ENCODE measurements around the gene UBAP2L. TPM values are rescaled to one million over a fixed set of nuclear protein-coding genes. Genes with fewer than 3 reads are reported as not detected.
A peak's percentile ranks its signal among the peaks of the same experiment; 100 is the strongest.

The UBAP2L gene
- total and polyA plus RNA-seq, 2 experiments from 2014 or later = 98.5 to 157 TPM

DNA sequence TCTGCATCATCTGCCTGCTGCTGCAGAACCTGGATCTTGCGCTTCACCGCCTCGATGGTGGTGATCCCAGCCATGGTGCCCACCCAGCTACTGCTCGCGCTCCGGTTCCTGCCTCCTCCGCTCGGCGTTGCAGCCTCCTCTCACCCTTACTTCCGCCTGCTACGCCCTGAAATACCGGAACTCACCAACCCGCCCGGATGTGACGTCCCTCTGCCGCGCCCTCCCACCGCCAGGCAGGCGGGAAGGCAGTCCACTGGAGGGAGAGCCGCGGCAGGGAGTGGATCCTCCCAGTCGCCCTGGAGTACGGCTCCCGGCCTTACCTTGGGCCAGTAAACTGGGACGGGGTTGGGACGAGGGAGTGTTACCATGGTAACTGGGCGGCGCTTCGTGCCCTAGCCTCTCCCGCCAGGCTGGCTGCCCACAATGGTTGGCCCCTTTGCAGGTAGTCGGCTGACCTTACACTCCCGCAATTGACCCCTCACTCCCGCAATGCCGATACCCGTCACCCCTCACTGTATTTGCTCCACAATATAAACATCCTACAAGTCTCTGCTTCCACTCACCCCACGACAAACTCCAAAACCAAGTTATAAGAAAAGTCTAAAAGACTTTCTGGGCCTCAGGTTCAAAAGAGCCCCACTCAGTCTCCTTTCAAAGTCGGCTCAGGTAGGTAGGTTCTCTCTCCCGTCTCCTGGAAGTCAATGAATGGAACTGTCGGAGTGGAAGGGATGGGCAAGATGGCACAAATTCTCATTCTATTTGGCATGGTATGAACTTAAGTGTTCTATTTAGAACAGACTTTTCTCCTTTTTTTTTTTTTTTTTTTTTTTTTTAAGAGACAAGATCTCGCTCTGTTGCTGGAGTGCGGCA lies 37.5 kb upstream of the UBAP2L start:
- Histone ChIP-seq H3K9me2 (ENCODE audit: insufficient read depth) (no peaks in the 10 kb centered on the region), H3K4me2 (peak overlapping the region; percentile 88), H3K27ac (ENCODE audit: low read depth) (peak overlapping the region; percentile 98), H3K4me1 (ENCODE audit: insufficient read depth) (peaks cover 60% of the 10 kb centered on the region), H3F3A (replicated peaks; ENCODE audit: low read depth) (peaks cover 12% of the 10 kb centered on the region), H3K36me3 (ENCODE audit: insufficient read depth) (peaks cover 10% of the 10 kb centered on the region; the same call in 1 of the 2 replicates), H3K79me2 (replicated peaks; ENCODE audit: insufficient read depth) (peaks cover 47% of the 10 kb centered on the region), H3K27me3 (ENCODE audit: insufficient read depth) (no peaks in the 10 kb centered on the region), H2AFZ (no peak overlapping the region; the same call in 1 of the 2 replicates), H3K4me3 (peak overlapping the region; percentile 88), H4K20me1 (replicated peaks; ENCODE audit: insufficient read depth) (peaks cover 35% of the 10 kb centered on the region)
- ATAC-seq (peak; percentile 89), DNase-seq (ENCODE audit: low spot score) (peak; percentile 99)
- peaks cover 36% of the 10 kb centered on the region for H3K36me3 Mint-ChIP-seq (ENCODE audit: low read depth)
- H3K4me1 Mint-ChIP-seq = peaks cover 64% of the 10 kb centered on the region
- H3K4me3 Mint-ChIP-seq = peak overlapping the region; percentile 100
- TF ChIP-seq, protein P1, sequence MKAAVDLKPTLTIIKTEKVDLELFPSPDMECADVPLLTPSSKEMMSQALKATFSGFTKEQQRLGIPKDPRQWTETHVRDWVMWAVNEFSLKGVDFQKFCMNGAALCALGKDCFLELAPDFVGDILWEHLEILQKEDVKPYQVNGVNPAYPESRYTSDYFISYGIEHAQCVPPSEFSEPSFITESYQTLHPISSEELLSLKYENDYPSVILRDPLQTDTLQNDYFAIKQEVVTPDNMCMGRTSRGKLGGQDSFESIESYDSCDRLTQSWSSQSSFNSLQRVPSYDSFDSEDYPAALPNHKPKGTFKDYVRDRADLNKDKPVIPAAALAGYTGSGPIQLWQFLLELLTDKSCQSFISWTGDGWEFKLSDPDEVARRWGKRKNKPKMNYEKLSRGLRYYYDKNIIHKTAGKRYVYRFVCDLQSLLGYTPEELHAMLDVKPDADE (IDR thresholded peaks at IDR 0.05) = peak; percentile 77
- peak; percentile 91 for TF ChIP-seq POLR2AphosphoS5 (IDR thresholded peaks at IDR 0.05; ENCODE audit: low read depth)
- peak; percentile 96 for TF ChIP-seq CREB1 (CRISPR knock-in tag; IDR thresholded peaks at IDR 0.05; ENCODE audit: low read depth)
- TF ChIP-seq STAT1 (IDR thresholded peaks at IDR 0.05; ENCODE audit: unreplicated experiment) = no peak
- peaks cover 8% of the 10 kb centered on the region for H3K27me3 Mint-ChIP-seq (ENCODE audit: insufficient read depth, low read depth, poor library complexity)
- H3K9me3 Mint-ChIP-seq = peaks cover 4% of the 10 kb centered on the region; the same call in 1 of the 3 replicates
- H3K27ac Mint-ChIP-seq = peak overlapping the region; percentile 97

DNA sequence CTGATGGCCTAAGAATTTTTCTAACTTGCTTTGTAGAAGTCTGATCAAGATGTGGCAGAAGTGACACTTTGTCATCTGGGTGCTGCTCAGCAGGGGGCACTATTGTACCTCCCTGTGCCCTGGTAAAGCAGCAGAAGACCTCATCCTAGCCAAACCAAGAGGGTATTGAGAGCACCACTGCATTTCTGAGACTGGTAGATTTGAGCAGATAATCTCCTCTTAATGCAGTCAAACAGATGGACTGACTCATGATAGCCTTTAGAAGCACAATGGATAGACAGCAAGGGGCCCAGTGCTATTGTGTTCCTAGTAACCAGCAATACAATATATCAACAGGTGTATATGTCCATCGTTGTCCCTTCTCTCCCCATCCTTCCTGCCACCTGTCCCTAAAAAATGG lies 34.6 kb upstream of the UBAP2L start:
- H3K27ac ChIP-seq (ENCODE audit: low read depth) = peak overlapping the region; percentile 93; the same call in 1 of the 2 replicates
- peak; percentile 1; the same call in 1 of the 3 replicates for ATAC-seq
- Mint-ChIP-seq H3K36me3 (ENCODE audit: low read depth) (peaks cover 13% of the 10 kb centered on the region; the same call in 2 of the 3 replicates), H3K4me1 (peaks cover 36% of the 10 kb centered on the region), H3K27me3 (ENCODE audit: insufficient read depth, low read depth, poor library complexity) (peaks cover 7% of the 10 kb centered on the region), H3K9me3 (peaks cover 4% of the 10 kb centered on the region; the same call in 1 of the 3 replicates), H3K4me3 (peak overlapping the region; percentile 53), H3K27ac (peak overlapping the region; percentile 97)
- H4K20me1 ChIP-seq (replicated peaks; ENCODE audit: insufficient read depth) = peaks cover 10% of the 10 kb centered on the region
- peak overlapping the region; percentile 73 for H3K4me2 ChIP-seq
- peak overlapping the region; percentile 42 for H3K4me3 ChIP-seq
- no peaks in the 10 kb centered on the region for H3K27me3 ChIP-seq (ENCODE audit: insufficient read depth)
- no peak overlapping the region for H2AFZ ChIP-seq
- peaks cover 31% of the 10 kb centered on the region for H3K4me1 ChIP-seq (ENCODE audit: insufficient read depth)
- no peaks in the 10 kb centered on the region for H3K36me3 ChIP-seq (ENCODE audit: insufficient read depth)
- H3F3A ChIP-seq (replicated peaks; ENCODE audit: low read depth) = peaks cover 12% of the 10 kb centered on the region
- peak; percentile 79 for DNase-seq (ENCODE audit: low spot score)
- no peaks in the 10 kb centered on the region for H3K9me2 ChIP-seq (ENCODE audit: insufficient read depth)
- peaks cover 18% of the 10 kb centered on the region for H3K79me2 ChIP-seq (replicated peaks; ENCODE audit: insufficient read depth)
- TF ChIP-seq ZNF331 (CRISPR knock-in tag; IDR thresholded peaks at IDR 0.05; ENCODE audit: low read depth) (no peak), REST (IDR thresholded peaks at IDR 0.05; ENCODE audit: unreplicated experiment) (no peak), ZNF114 (CRISPR knock-in tag; IDR thresholded peaks at IDR 0.05) (no peak), EZH2phosphoT487 (IDR thresholded peaks at IDR 0.05; ENCODE audit: unreplicated experiment) (no peak), ZNF462 (CRISPR knock-in tag; IDR thresholded peaks at IDR 0.05) (0 out of 2 replicates have a peak, but pooled peaks have one; percentile 7), JUNB (IDR thresholded peaks at IDR 0.05; ENCODE audit: unreplicated experiment) (no peak)

Data from GM23338 (cell line).